Measurements from ENCODE around the gene LCLAT1.

- no peak for TF ChIP-seq CTCF (IDR thresholded peaks at IDR 0.05)
- TF ChIP-seq POLR2AphosphoS5 (IDR thresholded peaks at IDR 0.05) = no peak
- no peak for TF ChIP-seq POLR2A (IDR thresholded peaks at IDR 0.05)
Observed at GRCh38 chr2:30656079-30656478, 209.0 kb downstream of the LCLAT1 start.

All from upper lobe of left lung (tissue), 4 donors.